ENCODE data around the gene ARHGEF7.
"Not testable (repeated sequence)": the region's sequence is repeated elsewhere in the genome, so short reads cannot be mapped to it uniquely, and the experiment has no call there.

The ARHGEF7 gene

GRCh38 chr13:111115061-111115964 lies at the start of gene ARHGEF7:
ARHGEF7 (plus strand) TSS chr13:111115310; CDS start chr13:111115527, 217 bp downstream.
- in situ Hi-C loops (cut with HindIII; ENCODE audit: low pct_unique_long_range_greater_than_20kb, low sequenced_read_pairs): no loop called here

GRCh38 chr13:111065698-111066097 lies 49.4 kb upstream of the ARHGEF7 start:
- DNase-seq (ENCODE audit: low read depth in 1 of 2, low spot score in 1 of 2): no peak
- in situ Hi-C loops (cut with HindIII; ENCODE audit: low pct_unique_long_range_greater_than_20kb, low sequenced_read_pairs): no loop called here
- no peak for TF ChIP-seq JUND (IDR thresholded peaks at IDR 0.05; ENCODE audit: low read depth)

More at GRCh38 chr13:111115061-111115964, at the start of gene ARHGEF7:
- TF ChIP-seq JUND (IDR thresholded peaks at IDR 0.05; ENCODE audit: low read depth): no peak
- DNase-seq (ENCODE audit: low read depth in 1 of 2, low spot score in 1 of 2): peak; percentile 4 to 21

- TF ChIP-seq JUND (IDR thresholded peaks at IDR 0.05; ENCODE audit: low read depth): no peak
- no peak for DNase-seq (ENCODE audit: low read depth in 1 of 2, low spot score in 1 of 2)
- in situ Hi-C loops (cut with HindIII; ENCODE audit: low pct_unique_long_range_greater_than_20kb, low sequenced_read_pairs): no loop called here
Measured at GRCh38 chr13:111066544-111066943, 48.6 kb upstream of the ARHGEF7 start.

GRCh38 chr13:111068009-111068350 lies 47.1 kb upstream of the ARHGEF7 start:
- in situ Hi-C loops (cut with HindIII; ENCODE audit: low pct_unique_long_range_greater_than_20kb, low sequenced_read_pairs): no loop called here
- no peak for TF ChIP-seq JUND (IDR thresholded peaks at IDR 0.05; ENCODE audit: low read depth)
- no peak for DNase-seq (ENCODE audit: low read depth in 1 of 2, low spot score in 1 of 2)

GRCh38 chr13:111071120-111071519 lies 44.0 kb upstream of the ARHGEF7 start:
- peak in 1 of 2 experiments; percentile 27 for DNase-seq (ENCODE audit: low read depth in 1 of 2, low spot score in 1 of 2)
- in situ Hi-C loops (cut with HindIII; ENCODE audit: low pct_unique_long_range_greater_than_20kb, low sequenced_read_pairs): not testable (repeated sequence)

GRCh38 chr13:111071526-111071925 lies 43.6 kb upstream of the ARHGEF7 start:
- in situ Hi-C loops (cut with HindIII; ENCODE audit: low pct_unique_long_range_greater_than_20kb, low sequenced_read_pairs); DNase-seq (ENCODE audit: low read depth in 1 of 2, low spot score in 1 of 2): not testable (repeated sequence)

GRCh38 chr13:111074826-111075225 lies 40.3 kb upstream of the ARHGEF7 start:
- DNase-seq (ENCODE audit: low read depth in 1 of 2, low spot score in 1 of 2): no peak

GRCh38 chr13:111076155-111077013 lies 38.7 kb upstream of the ARHGEF7 start:
- no peak for TF ChIP-seq JUND (IDR thresholded peaks at IDR 0.05; ENCODE audit: low read depth)
- no peak for DNase-seq (ENCODE audit: low read depth in 1 of 2, low spot score in 1 of 2)
- in situ Hi-C loops (cut with HindIII; ENCODE audit: low pct_unique_long_range_greater_than_20kb, low sequenced_read_pairs): no loop called here

More at GRCh38 chr13:111074826-111075225, 40.3 kb upstream of the ARHGEF7 start:
- TF ChIP-seq JUND (IDR thresholded peaks at IDR 0.05; ENCODE audit: low read depth): no peak
- in situ Hi-C loops (cut with HindIII; ENCODE audit: low pct_unique_long_range_greater_than_20kb, low sequenced_read_pairs): no loop called here

GRCh38 chr13:111079375-111079774 lies 35.7 kb upstream of the ARHGEF7 start:
- DNase-seq (ENCODE audit: low read depth in 1 of 2, low spot score in 1 of 2): no peak
- TF ChIP-seq JUND (IDR thresholded peaks at IDR 0.05; ENCODE audit: low read depth): no peak
- in situ Hi-C loops (cut with HindIII; ENCODE audit: low pct_unique_long_range_greater_than_20kb, low sequenced_read_pairs): no loop called here

GRCh38 chr13:111080642-111081041 lies 34.5 kb upstream of the ARHGEF7 start:
- no peak for TF ChIP-seq JUND (IDR thresholded peaks at IDR 0.05; ENCODE audit: low read depth)
- DNase-seq (ENCODE audit: low read depth in 1 of 2, low spot score in 1 of 2): no peak
- in situ Hi-C loops (cut with HindIII; ENCODE audit: low pct_unique_long_range_greater_than_20kb, low sequenced_read_pairs): no loop called here

GRCh38 chr13:111082240-111082639 lies 32.9 kb upstream of the ARHGEF7 start:
- no peak for DNase-seq (ENCODE audit: low read depth in 1 of 2, low spot score in 1 of 2)
- in situ Hi-C loops (cut with HindIII; ENCODE audit: low pct_unique_long_range_greater_than_20kb, low sequenced_read_pairs): no loop called here
- no peak for TF ChIP-seq JUND (IDR thresholded peaks at IDR 0.05; ENCODE audit: low read depth)

- in situ Hi-C loops (cut with HindIII; ENCODE audit: low pct_unique_long_range_greater_than_20kb, low sequenced_read_pairs); DNase-seq (ENCODE audit: low read depth in 1 of 2, low spot score in 1 of 2): not testable (repeated sequence)
Measured at GRCh38 chr13:111082769-111083168, 32.3 kb upstream of the ARHGEF7 start.

GRCh38 chr13:111083693-111084092 lies 31.4 kb upstream of the ARHGEF7 start:
- DNase-seq (ENCODE audit: low read depth in 1 of 2, low spot score in 1 of 2); in situ Hi-C loops (cut with HindIII; ENCODE audit: low pct_unique_long_range_greater_than_20kb, low sequenced_read_pairs): not testable (repeated sequence)

Measured in T47D (cell line).